Jurkat, Clone E6-1 (cell line): ENCODE results near the gene CEP112.

Source experiments
- DNase-seq: peaks from one replicate; pipeline ENCODE4 v3.0.0-alpha.2; 2011; ENCODE audit warnings: low read depth, low spot score
- H3K4me3 ChIP-seq: 2 replicates; pipeline ENCODE4 v1.5.1; 2011; ENCODE audit warnings: mild to moderate bottlenecking, low read length, control low read depth, moderate library complexity

Gene CEP112

DNA sequence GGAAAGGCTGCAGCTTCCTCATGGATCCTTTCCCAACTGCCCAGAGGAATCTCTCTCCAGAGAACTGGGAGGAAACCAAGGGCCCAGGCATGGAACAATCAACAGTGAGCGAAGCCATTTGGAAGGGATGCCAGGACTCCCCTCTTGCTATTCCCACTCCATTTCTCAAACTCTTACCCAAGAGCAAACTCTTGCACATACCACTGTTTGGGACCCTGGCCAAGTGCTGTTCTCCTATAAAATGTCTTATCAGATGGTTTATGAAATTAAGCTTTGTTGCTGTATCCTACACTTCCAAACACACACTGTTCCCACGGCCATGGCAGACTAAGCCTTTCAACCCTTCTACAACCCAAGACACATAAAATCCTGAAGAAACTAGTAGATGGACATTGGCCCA is 582.2 kb downstream of the CEP112 start:
- DNase-seq: no peak
- no peak overlapping the region for H3K4me3 ChIP-seq

DNA sequence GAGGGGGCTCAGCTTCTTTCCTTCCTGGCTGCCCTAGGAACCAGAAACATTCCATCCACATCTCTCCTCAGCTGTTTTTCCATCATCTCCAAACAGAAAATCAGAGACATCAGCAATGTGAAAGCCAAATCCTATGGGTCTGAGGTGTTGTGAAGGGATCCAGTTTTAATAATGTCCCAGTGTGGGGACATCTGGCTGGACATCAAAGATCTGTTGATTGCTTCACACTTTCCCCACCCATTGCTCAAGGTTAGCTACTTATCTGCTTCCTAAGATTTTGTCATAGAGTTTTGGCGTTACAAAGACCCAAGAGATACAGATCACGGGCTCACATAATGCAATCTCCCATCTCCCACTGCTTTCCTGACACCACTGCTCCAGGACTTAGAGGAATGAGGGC is 582.6 kb downstream of the CEP112 start:
- DNase-seq: no peak
- no peak overlapping the region for H3K4me3 ChIP-seq

- DNase-seq: no peak
- no peak overlapping the region for H3K4me3 ChIP-seq
These were observed 587.9 kb downstream of the CEP112 start for GRCh38 chr17:65604070-65604469.

- no peak overlapping the region for H3K4me3 ChIP-seq
- no peak for DNase-seq
These were observed 590.1 kb downstream of the CEP112 start for GRCh38 chr17:65601881-65602280.

DNA sequence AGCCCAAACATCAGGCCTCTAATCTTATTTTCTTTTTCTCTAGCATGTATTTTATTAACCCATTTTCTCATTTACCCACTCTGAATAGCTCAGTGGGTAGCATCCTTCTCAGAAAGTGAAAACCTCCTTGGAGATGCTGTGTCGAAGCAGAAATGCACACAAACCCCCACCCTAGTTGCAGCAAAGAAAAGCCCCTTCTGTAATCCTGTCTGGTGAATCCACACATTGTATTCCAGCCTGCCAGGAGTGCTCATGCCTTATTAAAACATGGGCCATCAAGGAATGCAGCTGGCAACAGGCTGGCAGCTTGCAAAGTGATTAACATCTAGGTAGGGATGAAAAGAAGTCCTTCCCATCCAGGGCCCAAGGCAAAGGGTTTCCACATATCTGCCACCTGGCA is 590.8 kb downstream of the CEP112 start:
- H3K4me3 ChIP-seq: no peak overlapping the region
- no peak for DNase-seq

GRCh38 chr17:65600518-65600917 is 591.4 kb downstream of the CEP112 start:
- no peak for DNase-seq
- no peak overlapping the region for H3K4me3 ChIP-seq

- no peak for DNase-seq
- no peak overlapping the region for H3K4me3 ChIP-seq
These were observed 592.3 kb downstream of the CEP112 start for GRCh38 chr17:65599650-65600049.

GRCh38 chr17:65598746-65599145 is 593.2 kb downstream of the CEP112 start:
- DNase-seq: no peak

GRCh38 chr17:65595071-65595656 is 596.8 kb downstream of the CEP112 start:
- DNase-seq: no peak
- no peak overlapping the region for H3K4me3 ChIP-seq

More at GRCh38 chr17:65598746-65599145, 593.2 kb downstream of the CEP112 start:
- no peak overlapping the region for H3K4me3 ChIP-seq

- no peak overlapping the region for H3K4me3 ChIP-seq
- no peak for DNase-seq
These were observed 597.8 kb downstream of the CEP112 start for GRCh38 chr17:65593855-65594845.

GRCh38 chr17:65593092-65593854 is 598.7 kb downstream of the CEP112 start:
- DNase-seq: peak; percentile 19
- no peak overlapping the region for H3K4me3 ChIP-seq

DNA sequence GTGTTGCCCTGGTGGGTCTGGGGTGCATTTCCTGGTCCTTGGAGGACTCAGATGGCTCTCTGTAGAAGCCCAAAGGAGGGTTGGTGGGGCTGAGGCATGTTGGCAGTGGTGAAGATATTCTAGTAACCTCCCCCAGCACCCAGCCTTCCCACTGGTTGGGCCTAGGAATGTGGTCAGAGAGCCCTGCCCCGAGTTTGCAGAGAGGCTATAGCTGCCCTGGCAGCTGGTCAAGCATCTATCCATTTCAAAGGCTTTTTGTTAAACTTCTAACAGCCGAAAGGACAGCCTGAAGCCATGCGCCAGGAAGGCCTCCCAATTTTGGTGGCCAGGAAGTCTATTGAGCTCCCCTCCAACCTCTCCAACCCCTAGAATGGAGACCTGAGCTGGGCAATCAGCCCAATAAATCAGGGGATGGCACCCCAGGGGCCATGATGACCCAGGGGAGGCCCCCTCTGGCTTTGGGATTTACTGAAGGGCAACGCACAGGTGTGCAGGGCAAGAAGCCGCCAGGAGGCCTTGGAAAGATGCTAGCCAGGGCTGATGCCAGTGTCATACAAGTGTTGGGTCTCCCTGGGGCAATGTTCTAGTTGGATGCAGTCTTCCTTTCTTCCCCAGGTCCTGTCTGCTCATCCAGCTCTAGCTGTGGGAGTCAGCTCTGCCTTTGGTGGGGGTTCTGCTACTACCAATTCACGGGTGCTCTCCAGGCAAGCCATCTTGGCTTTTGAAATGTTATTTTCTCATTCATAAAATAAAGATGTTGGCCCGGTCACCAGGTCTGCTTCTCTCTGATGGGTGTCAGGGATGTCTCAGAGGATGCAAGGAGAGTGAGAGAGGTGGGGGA is 599.6 kb downstream of the CEP112 start:
- DNase-seq: no peak

DNA sequence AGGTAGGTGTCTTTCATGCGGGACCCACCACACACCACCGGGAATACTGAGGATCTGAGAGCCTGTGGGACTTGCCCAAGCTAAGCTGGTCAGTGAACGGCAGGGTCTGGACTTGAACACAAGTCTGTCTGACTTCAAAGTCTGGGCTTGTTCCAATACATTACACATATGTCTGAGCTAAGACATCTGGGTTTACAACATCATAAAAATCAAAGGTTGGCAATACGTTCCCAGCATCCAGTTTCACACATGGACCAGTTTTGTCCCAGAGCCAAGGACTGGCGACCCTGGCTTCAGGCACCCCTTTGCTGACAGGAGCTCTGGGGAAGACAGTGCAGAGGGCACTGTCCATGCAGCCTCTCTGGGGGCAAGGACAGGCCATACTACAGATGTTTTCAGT is 602.6 kb downstream of the CEP112 start:
- no peak overlapping the region for H3K4me3 ChIP-seq

More for the DNA sequence above, 599.6 kb downstream of the CEP112 start:
- no peak overlapping the region for H3K4me3 ChIP-seq

DNA sequence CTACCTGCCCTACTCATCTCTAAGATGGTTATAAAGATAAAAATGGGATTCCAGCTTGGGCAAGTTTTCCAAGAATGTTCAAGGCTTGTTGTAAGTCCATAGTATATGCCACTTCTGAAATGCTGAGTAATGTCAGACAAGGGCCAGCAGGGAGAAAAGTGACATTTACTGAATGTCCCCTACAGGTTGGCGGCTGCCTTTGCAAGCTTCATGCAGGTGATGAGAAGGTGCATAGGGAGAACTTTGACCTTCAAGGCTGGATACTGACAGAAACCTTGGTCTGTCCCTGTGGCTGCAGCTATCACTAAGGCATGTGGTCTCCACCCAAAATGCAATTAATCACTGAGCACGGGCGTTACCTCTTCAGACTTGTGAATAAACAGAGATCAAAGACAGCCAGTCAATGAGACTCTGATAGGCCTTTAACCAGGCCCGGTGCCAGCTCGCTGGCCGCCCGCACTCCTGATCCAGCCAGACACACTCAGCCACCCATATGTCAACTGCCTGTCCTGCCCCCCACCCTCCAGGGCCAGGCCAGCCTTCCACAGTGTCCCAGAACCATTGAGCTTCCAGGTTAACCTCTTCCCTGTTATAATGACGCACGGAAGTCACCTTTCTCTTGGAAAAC is 603.6 kb downstream of the CEP112 start:
- peak; percentile 36 for DNase-seq

More for the DNA sequence above, 602.6 kb downstream of the CEP112 start:
- DNase-seq: no peak

GRCh38 chr17:65587534-65588180 is 604.3 kb downstream of the CEP112 start:
- no peak for DNase-seq
- no peak overlapping the region for H3K4me3 ChIP-seq

More for the DNA sequence above, 603.6 kb downstream of the CEP112 start:
- H3K4me3 ChIP-seq: no peak overlapping the region

DNA sequence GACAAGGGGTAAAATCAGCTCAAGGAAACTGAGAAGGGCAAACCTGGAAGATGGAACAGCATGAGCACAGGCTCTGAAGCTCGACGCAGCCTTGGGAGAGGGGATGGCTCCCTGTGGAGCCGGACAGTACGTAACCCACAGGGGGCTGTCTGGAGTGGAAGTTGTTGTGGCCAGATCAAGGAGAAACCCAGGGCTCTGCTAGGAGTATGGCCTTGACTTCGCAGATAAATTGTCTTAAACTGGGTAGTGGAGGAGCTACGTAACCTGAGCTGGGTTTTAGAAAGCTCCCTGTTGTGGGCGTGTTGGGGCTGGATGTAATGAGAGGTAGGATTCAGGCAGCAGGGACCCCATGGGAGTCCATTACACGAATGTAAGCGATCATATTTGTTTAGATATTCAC is 605.0 kb downstream of the CEP112 start:
- H3K4me3 ChIP-seq: no peak overlapping the region
- no peak for DNase-seq
